Left ventricle myocardium inferior (tissue), 1 donor: ENCODE measurements around the gene SEZ6L. TPM values are rescaled to one million over a fixed set of nuclear protein-coding genes. Genes with fewer than 3 reads are reported as not detected.

Experiments
- DNase-seq: peaks from one replicate; pipeline ENCODE4 v3.0.0-alpha.2; 2020
- H3K27ac ChIP-seq: fragments of 200-600 bp; replicated peaks from 2 replicates; pipeline ENCODE4 v1.8.0; 2021
- H3K27me3 ChIP-seq: fragments of 200-600 bp; 2 replicates; pipeline ENCODE4 v1.8.0; 2021; ENCODE audit warnings: low read depth
- H3K36me3 ChIP-seq: fragments of 200-600 bp; 2 replicates; pipeline ENCODE4 v1.8.0; 2021
- H3K4me1 ChIP-seq: fragments of 200-600 bp; 2 replicates; pipeline ENCODE4 v1.8.0; 2021
- H3K4me3 ChIP-seq: fragments of 200-600 bp; 2 replicates; pipeline ENCODE4 v1.8.0; 2021; ENCODE audit warnings: mild to moderate bottlenecking, moderate library complexity
- H3K9me3 ChIP-seq: fragments of 200-600 bp; replicated peaks from 2 replicates; pipeline ENCODE4 v1.8.0; 2021
- intact Hi-C: fragments of 100-400 bp; cut with micrococcal nuclease; formaldehyde crosslinking; loops from one replicate; pipeline ENCODE4 v1.11.0; 2022
- total RNA-seq: library from RNA; stranded (reverse); fragmentation: NEBNext Ultra II Directional; extraction: Animal tissue kit (Norgen Biotek cat#: 25700); gene quantifications from one replicate; pipeline ENCODE4 v1.2.1, GENCODE V29; 2021
- TF ChIP-seq, protein P1 (sequence below): fragments of 200-600 bp; IDR thresholded peaks from 2 replicates; pipeline ENCODE4 v1.8.0; 2021; ENCODE audit warnings: antibody characterized with exemption, mild to moderate bottlenecking, borderline replicate concordance
- donor health status: DM: no; HTN: yes; CAD: no; lungs with severe emphysema.

The SEZ6L gene
- total RNA-seq, 1 donor from 2014 or later = 0.16 TPM

GRCh38 chr22:26174280-26174679 is 5.0 kb downstream of the SEZ6L start:
- TF ChIP-seq, protein P1, sequence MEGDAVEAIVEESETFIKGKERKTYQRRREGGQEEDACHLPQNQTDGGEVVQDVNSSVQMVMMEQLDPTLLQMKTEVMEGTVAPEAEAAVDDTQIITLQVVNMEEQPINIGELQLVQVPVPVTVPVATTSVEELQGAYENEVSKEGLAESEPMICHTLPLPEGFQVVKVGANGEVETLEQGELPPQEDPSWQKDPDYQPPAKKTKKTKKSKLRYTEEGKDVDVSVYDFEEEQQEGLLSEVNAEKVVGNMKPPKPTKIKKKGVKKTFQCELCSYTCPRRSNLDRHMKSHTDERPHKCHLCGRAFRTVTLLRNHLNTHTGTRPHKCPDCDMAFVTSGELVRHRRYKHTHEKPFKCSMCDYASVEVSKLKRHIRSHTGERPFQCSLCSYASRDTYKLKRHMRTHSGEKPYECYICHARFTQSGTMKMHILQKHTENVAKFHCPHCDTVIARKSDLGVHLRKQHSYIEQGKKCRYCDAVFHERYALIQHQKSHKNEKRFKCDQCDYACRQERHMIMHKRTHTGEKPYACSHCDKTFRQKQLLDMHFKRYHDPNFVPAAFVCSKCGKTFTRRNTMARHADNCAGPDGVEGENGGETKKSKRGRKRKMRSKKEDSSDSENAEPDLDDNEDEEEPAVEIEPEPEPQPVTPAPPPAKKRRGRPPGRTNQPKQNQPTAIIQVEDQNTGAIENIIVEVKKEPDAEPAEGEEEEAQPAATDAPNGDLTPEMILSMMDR = no peak
- Histone ChIP-seq H3K9me3 (no peaks in the 10 kb centered on the region), H3K27ac (no peak overlapping the region), H3K27me3 (peaks cover 100% of the 10 kb centered on the region), H3K36me3 (no peaks in the 10 kb centered on the region), H3K4me1 (peaks cover 12% of the 10 kb centered on the region), H3K4me3 (no peak overlapping the region)
- no peak for DNase-seq
- intact Hi-C loops = no loop called here

GRCh38 chr22:26182723-26183122 is 13.5 kb downstream of the SEZ6L start:
- Histone ChIP-seq H3K4me1 (no peaks in the 10 kb centered on the region), H3K27me3 (peaks cover 93% of the 10 kb centered on the region), H3K27ac (no peak overlapping the region), H3K9me3 (no peaks in the 10 kb centered on the region), H3K36me3 (no peaks in the 10 kb centered on the region), H3K4me3 (no peak overlapping the region)
- TF ChIP-seq, protein P1 = no peak
- intact Hi-C loops = no loop called here
- no peak for DNase-seq

GRCh38 chr22:26185190-26185589 is 15.9 kb downstream of the SEZ6L start:
- no peak for DNase-seq
- Histone ChIP-seq H3K4me1 (no peaks in the 10 kb centered on the region), H3K9me3 (no peaks in the 10 kb centered on the region), H3K27me3 (peaks cover 84% of the 10 kb centered on the region), H3K4me3 (no peak overlapping the region), H3K36me3 (no peaks in the 10 kb centered on the region), H3K27ac (no peak overlapping the region)
- TF ChIP-seq, protein P1 = no peak
- intact Hi-C loops = no loop called here

GRCh38 chr22:26188341-26188740 is 19.1 kb downstream of the SEZ6L start:
- no peaks in the 10 kb centered on the region for H3K9me3 ChIP-seq
- no peak overlapping the region for H3K27ac ChIP-seq
- intact Hi-C loops = no loop called here
- no peaks in the 10 kb centered on the region for H3K4me1 ChIP-seq
- H3K36me3 ChIP-seq = no peaks in the 10 kb centered on the region
- H3K27me3 ChIP-seq = peaks cover 65% of the 10 kb centered on the region
- no peak overlapping the region for H3K4me3 ChIP-seq
- TF ChIP-seq, protein P1 = no peak
- DNase-seq = no peak

DNA sequence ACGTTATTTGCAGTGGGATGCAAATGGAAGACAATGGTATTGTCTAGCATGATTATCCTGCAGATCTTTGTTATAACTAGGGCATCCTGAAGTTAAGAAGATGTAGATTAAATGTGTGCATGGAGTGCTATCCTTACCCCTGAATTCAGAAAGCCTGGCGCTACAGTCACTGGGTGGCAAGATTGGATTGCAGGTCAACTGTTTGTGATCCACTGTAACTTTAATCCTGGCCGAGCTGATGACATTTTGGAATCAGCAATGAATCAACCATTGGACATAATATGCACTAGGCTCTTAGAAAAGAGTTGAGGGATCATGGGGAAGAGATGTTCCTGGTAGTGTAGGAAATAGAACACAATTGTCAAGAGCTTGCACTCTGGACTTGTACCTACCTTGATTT is 25.1 kb downstream of the SEZ6L start:
- intact Hi-C loops = no loop called here
- no peaks in the 10 kb centered on the region for H3K36me3 ChIP-seq
- no peaks in the 10 kb centered on the region for H3K9me3 ChIP-seq
- peaks cover 62% of the 10 kb centered on the region for H3K27me3 ChIP-seq
- H3K4me1 ChIP-seq = no peaks in the 10 kb centered on the region
- DNase-seq = no peak
- H3K4me3 ChIP-seq = no peak overlapping the region
- TF ChIP-seq, protein P1 = no peak
- H3K27ac ChIP-seq = no peak overlapping the region

- Histone ChIP-seq H3K27me3 (peaks cover 60% of the 10 kb centered on the region), H3K4me1 (no peaks in the 10 kb centered on the region), H3K36me3 (no peaks in the 10 kb centered on the region), H3K4me3 (no peak overlapping the region), H3K9me3 (no peaks in the 10 kb centered on the region), H3K27ac (no peak overlapping the region)
- TF ChIP-seq, protein P1 = no peak
- intact Hi-C loops = no loop called here
- no peak for DNase-seq
These were observed 25.6 kb downstream of the SEZ6L start for GRCh38 chr22:26194877-26195276.
